G401 (cell line): ENCODE results near the gene HDHD3. TPM values are rescaled to one million over a fixed set of nuclear protein-coding genes. Genes with fewer than 3 reads are reported as not detected.
"Not testable (repeated sequence)": the region's sequence is repeated elsewhere in the genome, so short reads cannot be mapped to it uniquely, and the experiment has no call there.

ENCODE experiments used
- DNase-seq: peaks from one replicate; pipeline ENCODE4 v3.0.0-alpha.2; 2015; ENCODE audit warnings: low spot score
- in situ Hi-C: cut with HindIII; loops from 2 replicates; pipeline ENCODE4 v1.10.0; 2016; ENCODE audit warnings: low sequenced_read_pairs, mixed read lengths
- total RNA-seq: library from RNA; depleted of rRNA; stranded (reverse); fragments of >200 nt; shearing (Covaris generic); gene quantifications from 2 replicates; pipeline ENCODE4 v1.2.3, GENCODE V29; 2014

HDHD3 gene
- total RNA-seq, 1 experiment from 2014 or later: 26.1 TPM

GRCh38 chr9:113391917-113392316, 15.1 kb upstream of the HDHD3 start:
- DNase-seq: no peak
- in situ Hi-C loops: no loop called here

- in situ Hi-C loops: no loop called here
- DNase-seq: no peak
These were observed 13.6 kb upstream of the HDHD3 start for GRCh38 chr9:113390192-113390960.

GRCh38 chr9:113389451-113389850, 12.7 kb upstream of the HDHD3 start:
- DNase-seq: no peak
- in situ Hi-C loops: no loop called here

GRCh38 chr9:113388833-113389232, 12.0 kb upstream of the HDHD3 start:
- DNase-seq: no peak
- in situ Hi-C loops: no loop called here

GRCh38 chr9:113387560-113388230, 10.9 kb upstream of the HDHD3 start:
- in situ Hi-C loops: no loop called here
- no peak for DNase-seq

- DNase-seq: no peak
- in situ Hi-C loops: no loop called here
These were observed 10.0 kb upstream of the HDHD3 start for GRCh38 chr9:113386571-113387393.

GRCh38 chr9:113381909-113382411, 5.2 kb upstream of the HDHD3 start:
- in situ Hi-C loops: no loop called here
- DNase-seq: no peak

- DNase-seq, in situ Hi-C loops: not testable (repeated sequence)
These were observed 4.7 kb upstream of the HDHD3 start for GRCh38 chr9:113381441-113381840.

GRCh38 chr9:113380869-113381378, 4.1 kb upstream of the HDHD3 start:
- DNase-seq: no peak
- in situ Hi-C loops: no loop called here

- DNase-seq, in situ Hi-C loops: not testable (repeated sequence)
These were observed 3.0 kb upstream of the HDHD3 start for GRCh38 chr9:113379829-113380210.

- DNase-seq, in situ Hi-C loops: not testable (repeated sequence)
These were observed 2.5 kb upstream of the HDHD3 start for GRCh38 chr9:113379094-113379828.

- no peak for DNase-seq
- in situ Hi-C loops: no loop called here
These were observed 1.4 kb downstream of the HDHD3 start for GRCh38 chr9:113375057-113376023.

- in situ Hi-C loops: no loop called here
- DNase-seq: no peak
These were observed 3.0 kb downstream of the HDHD3 start for GRCh38 chr9:113373676-113374392.

- no peak for DNase-seq
- in situ Hi-C loops: no loop called here
These were observed 3.5 kb downstream of the HDHD3 start for GRCh38 chr9:113373256-113373655.

- DNase-seq: no peak
- in situ Hi-C loops: no loop called here
These were observed 4.7 kb downstream of the HDHD3 start for GRCh38 chr9:113372059-113372458.

GRCh38 chr9:113370806-113371325, 5.9 kb downstream of the HDHD3 start:
- in situ Hi-C loops: no loop called here
- DNase-seq: no peak

GRCh38 chr9:113369855-113370140, 7.0 kb downstream of the HDHD3 start:
- in situ Hi-C loops: no loop called here
- no peak for DNase-seq
